K562 (cell line): ENCODE data around the gene NPFFR1. TPM values are rescaled to one million over a fixed set of nuclear protein-coding genes. Genes with fewer than 3 reads are reported as not detected.

ENCODE experiments used
- ATAC-seq: fragments of 200-7000 bp; cut with Tn5 transposase; 3 replicates; pipeline ENCODE4 v1.9.1; 2020; ENCODE audit warnings: moderate library complexity
- BruUV-seq: library from RNA; stranded (reverse); fragments of 400-500 nt; replicated peaks from 2 replicates; lab custom pipeline; 2021; lab: Mats Ljungman, UMichigan
- CTCF ChIA-PET: fragments of 300-600 bp; formaldehyde crosslinking; extraction: SDS; loops from one replicate; lab custom pipeline; 2021; ENCODE audit warnings: low intra/inter-chr PET ratio; lab: Yijun Ruan, JAX
- POLR2A ChIA-PET: fragments of 300-600, 350-650 bp; sonication (Branson Sonifier 250); formaldehyde crosslinking; extraction: SDS; loops from one replicate; lab custom pipeline; 2021; ENCODE audit warnings: antibody characterized with exemption, inconsistent platforms; lab: Yijun Ruan, JAX
- DNase-seq, 4 experiments: peaks; one replicate each; pipeline versions ENCODE4 v3.0.0 to v3.0.0-alpha.2; 2011 to 2018; ENCODE audit warnings: low spot score in 3 of 4, mixed read lengths in 3 of 4; ENCODE audit errors: extremely low read depth in 1 of 4
- FAIRE-seq: peaks from 2 replicates; lab custom pipeline; 2011; peaks lifted over from hg19 to GRCh38; lab: Jason Lieb, UNC
- H2AFZ ChIP-seq: 2 replicates; pipeline ENCODE4 v1.6.0; 2011; ENCODE audit warnings: low read depth, low read length, control low read depth, inconsistent platforms
- H3K27ac ChIP-seq: fragments of 200-600 bp; 3 replicates; pipeline ENCODE4 v1.8.0; 2011; ENCODE audit warnings: low read depth, mild to moderate bottlenecking, control low read depth, inconsistent platforms, low read length, moderate library complexity, mixed read lengths; ENCODE audit errors: extremely low read depth
- H3K27me3 ChIP-seq, 2 experiments: fragments of 300-600 bp in 1 of 2; 2 replicates in 1 of 2; 3 replicates in 1 of 2; pipeline versions ENCODE4 v1.6.0 to v1.8.0; 2011; ENCODE audit warnings: inconsistent platforms in 2 of 2, low read length in 2 of 2, mild to moderate bottlenecking in 1 of 2, mixed read lengths in 1 of 2, moderate library complexity in 1 of 2; ENCODE audit not compliant: control insufficient read depth in 2 of 2, insufficient read depth in 2 of 2
- H3K36me3 ChIP-seq: fragments of 300-600 bp; 3 replicates; pipeline ENCODE4 v1.8.0; 2011; ENCODE audit warnings: mild to moderate bottlenecking, low read length, inconsistent platforms; ENCODE audit not compliant: control insufficient read depth, insufficient read depth
- H3K4me1 ChIP-seq, 2 experiments: fragments of 200-600 bp in 1 of 2; replicated peaks in 1 of 2; 2 replicates in 1 of 2; 3 replicates in 1 of 2; pipeline versions ENCODE4 v1.5.1 to v1.8.0; 2011; ENCODE audit warnings: inconsistent platforms in 2 of 2, low read length in 2 of 2, mild to moderate bottlenecking in 1 of 2, mixed read lengths in 1 of 2, moderate library complexity in 1 of 2; ENCODE audit not compliant: control insufficient read depth in 2 of 2, insufficient read depth in 2 of 2
- H3K4me2 ChIP-seq: 2 replicates; pipeline ENCODE4 v1.6.1; 2011; ENCODE audit warnings: low read length, control low read depth, inconsistent platforms, mixed read lengths; ENCODE audit not compliant: insufficient read depth
- H3K4me3 ChIP-seq: fragments of 200-600 bp; sonication (generic), shearing (Covaris generic); 2 replicates; pipeline ENCODE4 v1.5.1; 2016; ENCODE audit warnings: control low read depth, inconsistent platforms
- H3K79me2 ChIP-seq: fragments of 200-600 bp; 3 replicates; pipeline ENCODE4 v1.8.0; 2011; ENCODE audit warnings: low read length, inconsistent platforms; ENCODE audit not compliant: control insufficient read depth, insufficient read depth
- H3K9ac ChIP-seq, 2 experiments: 2 replicates each; pipeline versions ENCODE4 v1.6.0 to v1.6.1; 2011; ENCODE audit warnings: low read depth in 2 of 2, low read length in 2 of 2, control low read depth in 1 of 2, inconsistent platforms in 1 of 2, mild to moderate bottlenecking in 1 of 2, mixed read lengths in 1 of 2; ENCODE audit not compliant: insufficient read depth in 1 of 2
- H3K9me1 ChIP-seq: one replicate; pipeline ENCODE4 v1.6.0; 2011; ENCODE audit warnings: inconsistent platforms, mild to moderate bottlenecking, low read length, moderate library complexity; ENCODE audit not compliant: control insufficient read depth, insufficient read depth
- H3K9me3 ChIP-seq: replicated peaks from 2 replicates; pipeline ENCODE4 v1.5.1; 2011; ENCODE audit warnings: low read depth, low read length, inconsistent platforms; ENCODE audit not compliant: control insufficient read depth, insufficient read depth
- H4K20me1 ChIP-seq: replicated peaks from 2 replicates; pipeline ENCODE4 v1.6.1; 2011; ENCODE audit warnings: low read length, inconsistent platforms, mixed read lengths; ENCODE audit not compliant: control insufficient read depth, insufficient read depth
- CREB1 ChIP-seq, 2 experiments: sonication (generic) in 1 of 2; formaldehyde crosslinking in 1 of 2; IDR thresholded peaks; 2 replicates each; pipeline versions ENCODE4 v1.6.1 to v1.8.0; 2012 to 2022; ENCODE audit warnings: inconsistent platforms in 1 of 2, mild to moderate bottlenecking in 1 of 2, missing genetic modification reagents in 1 of 2, moderate library complexity in 1 of 2
- E2F3 ChIP-seq: fragments of 250-450 bp; sonication (Bioruptor Pico); IDR thresholded peaks from 2 replicates; pipeline ENCODE4 v1.4.0; 2020; ENCODE audit warnings: mild to moderate bottlenecking
- EGR1 ChIP-seq: fragments of 450-650 bp; conservative IDR thresholded peaks from 2 replicates; pipeline ENCODE4 v1.6.1; 2017; ENCODE audit warnings: mild to moderate bottlenecking
- HEY1 ChIP-seq: fragments of 250-450 bp; sonication (Bioruptor Pico); IDR thresholded peaks from 2 replicates; pipeline ENCODE4 v1.5.0; 2020; ENCODE audit warnings: mild to moderate bottlenecking, moderate library complexity, borderline replicate concordance
- HMG20A ChIP-seq: fragments of 450-650 bp; formaldehyde crosslinking; conservative IDR thresholded peaks from 2 replicates; pipeline ENCODE4 v1.4.0; 2020; ENCODE audit warnings: mild to moderate bottlenecking, mixed read lengths
- KDM1A ChIP-seq, 2 experiments: fragments of 450-650 bp; IDR thresholded peaks; 2 replicates each; pipeline ENCODE4 v1.6.1; 2016; ENCODE audit warnings: mild to moderate bottlenecking in 2 of 2
- PCBP1 ChIP-seq: fragments of 200-400 bp; formaldehyde crosslinking; IDR thresholded peaks from 2 replicates; pipeline ENCODE4 v1.6.1; 2018; ENCODE audit warnings: mild to moderate bottlenecking, low read depth, low read length; ENCODE audit not compliant: poor library complexity, severe bottlenecking
- PRMT5 ChIP-seq: sonication (generic); formaldehyde crosslinking; IDR thresholded peaks from 2 replicates; pipeline ENCODE4 v1.5.0; 2020; ENCODE audit warnings: missing genetic modification reagents
- RCOR1 ChIP-seq, 2 experiments: IDR thresholded peaks; 2 replicates each; pipeline ENCODE4 v1.6.1; 2012; ENCODE audit warnings: low read depth in 2 of 2, low read length in 2 of 2, borderline replicate concordance in 1 of 2, improper control_type of control experiment in 1 of 2
- SMARCE1 ChIP-seq: fragments of 450-650 bp; IDR thresholded peaks from 2 replicates; pipeline ENCODE4 v1.7.1; 2016; ENCODE audit warnings: mild to moderate bottlenecking
- U2AF2 ChIP-seq: fragments of 200-400 bp; formaldehyde crosslinking; optimal IDR thresholded peaks from 2 replicates; pipeline ENCODE3; 2017; ENCODE audit warnings: low read depth, mild to moderate bottlenecking, low read length
- ZKSCAN8 ChIP-seq: fragments of 200-800 bp; sonication (Bioruptor generic); IDR thresholded peaks from 2 replicates; pipeline ENCODE4 v1.6.1; 2016; ENCODE audit warnings: missing genetic modification characterization, missing compliant biosample characterization
- ZNF347 ChIP-seq: fragments of 450-650 bp; formaldehyde crosslinking; IDR thresholded peaks from 2 replicates; pipeline ENCODE4 v1.4.0; 2020; ENCODE audit warnings: low read depth, mild to moderate bottlenecking, moderate library complexity
- ZNF785 ChIP-seq: fragments of 250-450 bp; sonication (Bioruptor Pico); IDR thresholded peaks from 2 replicates; pipeline ENCODE4 v1.4.0; 2020; ENCODE audit warnings: mild to moderate bottlenecking
- ZSCAN29 ChIP-seq: fragments of 450-650 bp; IDR thresholded peaks from 2 replicates; pipeline ENCODE4 v1.6.1; 2017
- WGBS: fragments of 100-300 bp; shearing (Covaris generic); methylation state at CpG from one replicate; pipeline ENCODE4 v1.1.6; 2016; ENCODE audit warnings: low coverage, mixed read lengths; ENCODE audit not compliant: insufficient coverage; ENCODE audit errors: missing lambda C conversion rate; 5-methylcytosine and 5-hydroxymethylcytosine counted together
- in situ Hi-C: fragments of 300-500 bp; cut with MboI; formaldehyde crosslinking; loops from 4 replicates; pipeline ENCODE4 v1.15.0; 2018; ENCODE audit warnings: inconsistent platforms, mixed read lengths
- intact Hi-C: fragments of 100-400 bp; cut with micrococcal nuclease; formaldehyde crosslinking; loops from 2 replicates; pipeline ENCODE4 v1.14.2; 2022
- polyA plus RNA-seq, 8 experiments: library from polyadenylated mRNA; depleted of rRNA in 4 of 8; stranded (reverse) in 5 of 8; unstranded in 3 of 8; fragments of >200 nt; fragmentation: Nextera tagmentation in 2 of 8; fragmentation: Illumina TruSeq in 1 of 8; extraction: Ambion mirVana in 2 of 8; extraction: Trizol in 1 of 8; gene quantifications; 2 replicates each; pipeline versions ENCODE4 v1.2.1 to v1.2.3, GENCODE V29; 2011 to 2014; ENCODE audit warnings: inconsistent platforms in 1 of 8, missing spikeins in 1 of 8
- total RNA-seq, 7 experiments: library from RNA; depleted of rRNA in 6 of 7; stranded (reverse); fragments of >200 nt in 6 of 7; fragmentation: Illumina TruSeq in 2 of 7; extraction: Trizol in 2 of 7; gene quantifications; 2 replicates each; pipeline versions ENCODE4 v1.2.1 to v1.2.3, GENCODE V29; 2011 to 2021; ENCODE audit warnings: low replicate concordance in 1 of 7
- TF ChIP-seq, protein P1 (sequence below): fragments of 250-450 bp; sonication (Bioruptor Pico); IDR thresholded peaks from 2 replicates; pipeline ENCODE4 v1.4.0; 2020; ENCODE audit warnings: mild to moderate bottlenecking, moderate library complexity
- TF ChIP-seq, protein P2 (sequence below): fragments of 250-450 bp; sonication (Bioruptor Pico); IDR thresholded peaks from 2 replicates; pipeline ENCODE4 v1.5.1; 2021; ENCODE audit warnings: mild to moderate bottlenecking

NPFFR1 gene
- total and polyA plus RNA-seq, 9 of the 15 experiments (the other 6 are each of a cell fraction or from before 2014, with no cell fraction given), result under 0.01 TPM; not detected in 8

DNA sequence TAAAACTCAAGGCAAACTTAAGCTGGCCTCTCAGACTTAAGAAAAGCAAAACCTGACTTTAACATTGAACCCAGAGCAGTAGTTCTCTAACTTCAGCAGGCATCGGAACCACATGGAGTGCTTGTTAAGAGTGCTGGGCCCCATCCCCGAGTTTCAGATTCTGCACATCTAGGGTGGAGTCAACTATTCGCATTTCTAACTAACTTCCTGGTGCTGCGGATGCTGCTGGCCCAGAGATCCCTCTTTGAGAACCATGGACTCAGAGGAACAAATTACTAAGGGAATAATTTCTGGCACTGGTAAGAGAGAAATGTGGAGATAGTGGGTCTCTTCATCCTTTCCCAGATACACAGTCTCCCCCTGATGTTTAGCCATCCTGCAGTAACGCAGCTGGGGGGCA is 14.6 kb upstream of the NPFFR1 start:
- Histone ChIP-seq H3K4me1 (peaks cover 7 to 8% of the 10 kb centered on the region in 2 experiments; a peak in 4 of 5 replicates), H3K4me2 (no peak overlapping the region), H3K27ac (no peak overlapping the region), H3K9me1 (no peaks in the 10 kb centered on the region), H3K36me3 (no peaks in the 10 kb centered on the region), H3K4me3 (no peak overlapping the region), H3K9me3 (no peaks in the 10 kb centered on the region), H3K27me3 (0 out of 5 replicates have a peak, but pooled peaks cover 0 to 4% of the 10 kb centered on the region in 2 experiments), H3K9ac (no peak overlapping the region), H4K20me1 (no peaks in the 10 kb centered on the region), H2AFZ (no peak overlapping the region), H3K79me2 (no peaks in the 10 kb centered on the region)
- CTCF ChIA-PET, result no interaction called here
- ATAC-seq (no peak), DNase-seq (no peak), FAIRE-seq (no peak)
- no peak for TF ChIP-seq PCBP1
- no peak for TF ChIP-seq RCOR1 (IDR thresholded peaks at IDR 0.05; ENCODE audit: borderline replicate concordance in 1 of 2, low read depth in 2 of 2, low read length in 2 of 2)
- no peak for TF ChIP-seq E2F3
- no peak for TF ChIP-seq ZNF785 (CRISPR knock-in tag)
- no peak for TF ChIP-seq ZKSCAN8 (CRISPR knock-in tag)
- TF ChIP-seq HEY1, result no peak
- no peak for TF ChIP-seq U2AF2
- TF ChIP-seq EGR1, result no peak
- TF ChIP-seq ZSCAN29, result no peak
- no peak for TF ChIP-seq ZNF347 (CRISPR knock-in tag)
- TF ChIP-seq KDM1A (IDR thresholded peaks at IDR 0.05), result no peak
- TF ChIP-seq, protein P1, sequence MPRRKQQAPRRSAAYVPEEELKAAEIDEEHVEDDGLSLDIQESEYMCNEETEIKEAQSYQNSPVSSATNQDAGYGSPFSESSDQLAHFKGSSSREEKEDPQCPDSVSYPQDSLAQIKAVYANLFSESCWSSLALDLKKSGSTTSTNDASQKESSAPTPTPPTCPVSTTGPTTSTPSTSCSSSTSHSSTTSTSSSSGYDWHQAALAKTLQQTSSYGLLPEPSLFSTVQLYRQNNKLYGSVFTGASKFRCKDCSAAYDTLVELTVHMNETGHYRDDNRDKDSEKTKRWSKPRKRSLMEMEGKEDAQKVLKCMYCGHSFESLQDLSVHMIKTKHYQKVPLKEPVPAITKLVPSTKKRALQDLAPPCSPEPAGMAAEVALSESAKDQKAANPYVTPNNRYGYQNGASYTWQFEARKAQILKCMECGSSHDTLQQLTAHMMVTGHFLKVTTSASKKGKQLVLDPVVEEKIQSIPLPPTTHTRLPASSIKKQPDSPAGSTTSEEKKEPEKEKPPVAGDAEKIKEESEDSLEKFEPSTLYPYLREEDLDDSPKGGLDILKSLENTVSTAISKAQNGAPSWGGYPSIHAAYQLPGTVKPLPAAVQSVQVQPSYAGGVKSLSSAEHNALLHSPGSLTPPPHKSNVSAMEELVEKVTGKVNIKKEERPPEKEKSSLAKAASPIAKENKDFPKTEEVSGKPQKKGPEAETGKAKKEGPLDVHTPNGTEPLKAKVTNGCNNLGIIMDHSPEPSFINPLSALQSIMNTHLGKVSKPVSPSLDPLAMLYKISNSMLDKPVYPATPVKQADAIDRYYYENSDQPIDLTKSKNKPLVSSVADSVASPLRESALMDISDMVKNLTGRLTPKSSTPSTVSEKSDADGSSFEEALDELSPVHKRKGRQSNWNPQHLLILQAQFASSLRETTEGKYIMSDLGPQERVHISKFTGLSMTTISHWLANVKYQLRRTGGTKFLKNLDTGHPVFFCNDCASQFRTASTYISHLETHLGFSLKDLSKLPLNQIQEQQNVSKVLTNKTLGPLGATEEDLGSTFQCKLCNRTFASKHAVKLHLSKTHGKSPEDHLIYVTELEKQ, result no peak
- no peak for TF ChIP-seq CREB1 (IDR thresholded peaks at IDR 0.05)
- TF ChIP-seq CREB1 (CRISPR knock-in tag; IDR thresholded peaks at IDR 0.05), result no peak
- TF ChIP-seq, protein P2, sequence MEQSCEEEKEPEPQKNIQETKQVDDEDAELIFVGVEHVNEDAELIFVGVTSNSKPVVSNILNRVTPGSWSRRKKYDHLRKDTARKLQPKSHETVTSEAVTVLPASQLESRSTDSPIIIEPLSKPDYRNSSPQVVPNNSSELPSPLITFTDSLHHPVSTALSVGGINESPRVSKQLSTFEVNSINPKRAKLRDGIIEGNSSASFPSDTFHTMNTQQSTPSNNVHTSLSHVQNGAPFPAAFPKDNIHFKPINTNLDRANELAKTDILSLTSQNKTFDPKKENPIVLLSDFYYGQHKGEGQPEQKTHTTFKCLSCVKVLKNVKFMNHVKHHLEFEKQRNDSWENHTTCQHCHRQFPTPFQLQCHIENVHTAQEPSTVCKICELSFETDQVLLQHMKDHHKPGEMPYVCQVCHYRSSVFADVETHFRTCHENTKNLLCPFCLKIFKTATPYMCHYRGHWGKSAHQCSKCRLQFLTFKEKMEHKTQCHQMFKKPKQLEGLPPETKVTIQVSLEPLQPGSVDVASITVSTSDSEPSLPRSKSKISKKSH (CRISPR knock-in tag), result no peak
- TF ChIP-seq HMG20A, result no peak
- no peak for TF ChIP-seq PRMT5 (CRISPR knock-in tag)
- no peak for TF ChIP-seq SMARCE1
- 52% methylated on average over 5 of the region's 5 CpGs for WGBS
- no TSS peak for BruUV-seq
- intact Hi-C loops (no loop called here), in situ Hi-C loops (no loop called here)
- POLR2A ChIA-PET, result interaction anchor here (0.5 to 0.9 kb wide), 2 partner anchors 17 to 128 kb away, joined by 3 read pairs; partner anchors contain the start of gene SAR1A
